OCI-LY1 (cell line): ENCODE measurements around the gene HOOK2.
"Not testable (repeated sequence)": the region's sequence is repeated elsewhere in the genome, so short reads cannot be mapped to it uniquely, and the experiment has no call there.

Source experiments
- H2AFZ ChIP-seq: fragments of 200-600 bp; sonication (generic), shearing (Covaris generic); 2 replicates; pipeline ENCODE4 v1.6.0; 2014; ENCODE audit warnings: antibody characterized with exemption, mild to moderate bottlenecking, low read length
- H3F3A ChIP-seq: fragments of 200-600 bp; sonication (generic), shearing (Covaris generic); 2 replicates; pipeline ENCODE4 v1.6.0; 2014; ENCODE audit warnings: mild to moderate bottlenecking, antibody characterized with exemption, low read length, moderate library complexity; ENCODE audit not compliant: insufficient read depth
- H3K27ac ChIP-seq: fragments of 200-600 bp; sonication (generic); 2 replicates; pipeline ENCODE4 v1.5.1; 2014; ENCODE audit warnings: low read length, mixed run types, mild to moderate bottlenecking, low read depth; ENCODE audit not compliant: poor library complexity, severe bottlenecking
- H3K27me3 ChIP-seq: fragments of 200-600 bp; sonication (generic); 2 replicates; pipeline ENCODE4 v1.6.0; 2014; ENCODE audit warnings: antibody characterized with exemption, mild to moderate bottlenecking, low read length, moderate library complexity; ENCODE audit not compliant: insufficient read depth
- H3K36me3 ChIP-seq: fragments of 200-600 bp; sonication (generic); 2 replicates; pipeline ENCODE4 v1.6.1; 2014; ENCODE audit warnings: mild to moderate bottlenecking, antibody characterized with exemption, low read length, moderate library complexity, mixed read lengths; ENCODE audit not compliant: insufficient read depth
- H3K4me1 ChIP-seq: fragments of 200-600 bp; sonication (generic); 2 replicates; pipeline ENCODE4 v1.5.1; 2014; ENCODE audit warnings: mild to moderate bottlenecking, low read length, moderate library complexity; ENCODE audit not compliant: insufficient read depth, severe bottlenecking
- H3K4me2 ChIP-seq: fragments of 200-600 bp; sonication (generic), shearing (Covaris generic); 2 replicates; pipeline ENCODE4 v1.6.1; 2014; ENCODE audit warnings: low read length
- H3K4me3 ChIP-seq: fragments of 200-600 bp; sonication (generic); 2 replicates; pipeline ENCODE4 v1.5.1; 2014; ENCODE audit warnings: low read length, low read depth, mild to moderate bottlenecking, mixed read lengths; ENCODE audit not compliant: poor library complexity, severe bottlenecking
- H3K79me2 ChIP-seq: fragments of 200-600 bp; shearing (Covaris generic); 2 replicates; pipeline ENCODE4 v1.6.1; 2016; ENCODE audit warnings: mixed run types, low read length, mixed read lengths; ENCODE audit not compliant: insufficient read depth
- H3K9ac ChIP-seq: fragments of 200-600 bp; sonication (generic), shearing (Covaris generic); 2 replicates; pipeline ENCODE4 v1.6.1; 2014; ENCODE audit warnings: mild to moderate bottlenecking, low read length, mixed read lengths
- H3K9me2 ChIP-seq: fragments of 200-600 bp; sonication (generic), shearing (Covaris generic); 2 replicates; pipeline ENCODE4 v1.6.1; 2014; ENCODE audit warnings: low read depth, mild to moderate bottlenecking, low read length, mixed read lengths
- H3K9me3 ChIP-seq: fragments of 200-600 bp; shearing (Covaris generic); 2 replicates; pipeline ENCODE4 v1.6.1; 2014; ENCODE audit warnings: low read length, mixed read lengths
- H4K20me1 ChIP-seq: fragments of 200-600 bp; sonication (generic), shearing (Covaris generic); 2 replicates; pipeline ENCODE4 v1.6.0; 2016; ENCODE audit warnings: mild to moderate bottlenecking, low read length; ENCODE audit not compliant: insufficient read depth
- EZH2 ChIP-seq: fragments of 200-600 bp; sonication (generic), shearing (Covaris generic); IDR thresholded peaks from 2 replicates; pipeline ENCODE4 v1.8.0; 2017; ENCODE audit warnings: borderline replicate concordance, mixed run types, mild to moderate bottlenecking, antibody characterized with exemption, low read length, moderate library complexity, mixed read lengths
- TF ChIP-seq, protein P1 (sequence below): fragments of 200-600 bp; sonication (generic), shearing (Covaris generic); IDR thresholded peaks from 2 replicates; pipeline ENCODE4 v1.5.1; 2017; ENCODE audit warnings: mild to moderate bottlenecking, antibody characterized with exemption, low read length, moderate library complexity, mixed read lengths

The HOOK2 gene

DNA sequence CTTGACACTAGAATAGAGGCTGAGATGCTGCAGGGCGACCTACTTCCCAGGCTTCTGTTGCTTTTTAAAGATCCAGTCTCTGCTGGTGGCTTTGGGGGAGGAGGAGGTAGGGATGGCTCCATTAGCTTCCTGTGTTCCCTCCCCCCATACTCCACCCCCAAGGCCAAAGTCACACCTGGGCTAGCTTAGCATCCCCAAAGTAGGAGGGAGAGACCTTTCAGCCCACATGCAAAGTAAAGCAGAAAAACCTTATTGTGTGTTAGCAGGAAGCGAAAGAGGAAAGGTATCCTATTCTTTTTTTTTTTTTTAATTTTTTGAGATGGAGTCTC lies 48.4 kb downstream of the HOOK2 start:
- Histone ChIP-seq H2AFZ (no peak overlapping the region), H3F3A (peaks cover 7% of the 10 kb centered on the region), H3K4me3 (no peak overlapping the region), H3K79me2 (peaks cover 21% of the 10 kb centered on the region), H3K4me1 (peaks cover 22% of the 10 kb centered on the region), H3K27ac (peak overlapping the region; percentile 83), H3K27me3 (no peaks in the 10 kb centered on the region), H3K4me2 (no peak overlapping the region; the same call in 1 of the 2 replicates), H3K9me2 (no peaks in the 10 kb centered on the region), H3K9ac (peak overlapping the region; percentile 8; the same call in 1 of the 2 replicates), H4K20me1 (no peaks in the 10 kb centered on the region), H3K36me3 (peaks cover 46% of the 10 kb centered on the region), H3K9me3 (no peaks in the 10 kb centered on the region)
- no peak for TF ChIP-seq EZH2
- TF ChIP-seq, protein P1, sequence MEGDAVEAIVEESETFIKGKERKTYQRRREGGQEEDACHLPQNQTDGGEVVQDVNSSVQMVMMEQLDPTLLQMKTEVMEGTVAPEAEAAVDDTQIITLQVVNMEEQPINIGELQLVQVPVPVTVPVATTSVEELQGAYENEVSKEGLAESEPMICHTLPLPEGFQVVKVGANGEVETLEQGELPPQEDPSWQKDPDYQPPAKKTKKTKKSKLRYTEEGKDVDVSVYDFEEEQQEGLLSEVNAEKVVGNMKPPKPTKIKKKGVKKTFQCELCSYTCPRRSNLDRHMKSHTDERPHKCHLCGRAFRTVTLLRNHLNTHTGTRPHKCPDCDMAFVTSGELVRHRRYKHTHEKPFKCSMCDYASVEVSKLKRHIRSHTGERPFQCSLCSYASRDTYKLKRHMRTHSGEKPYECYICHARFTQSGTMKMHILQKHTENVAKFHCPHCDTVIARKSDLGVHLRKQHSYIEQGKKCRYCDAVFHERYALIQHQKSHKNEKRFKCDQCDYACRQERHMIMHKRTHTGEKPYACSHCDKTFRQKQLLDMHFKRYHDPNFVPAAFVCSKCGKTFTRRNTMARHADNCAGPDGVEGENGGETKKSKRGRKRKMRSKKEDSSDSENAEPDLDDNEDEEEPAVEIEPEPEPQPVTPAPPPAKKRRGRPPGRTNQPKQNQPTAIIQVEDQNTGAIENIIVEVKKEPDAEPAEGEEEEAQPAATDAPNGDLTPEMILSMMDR, result no peak

DNA sequence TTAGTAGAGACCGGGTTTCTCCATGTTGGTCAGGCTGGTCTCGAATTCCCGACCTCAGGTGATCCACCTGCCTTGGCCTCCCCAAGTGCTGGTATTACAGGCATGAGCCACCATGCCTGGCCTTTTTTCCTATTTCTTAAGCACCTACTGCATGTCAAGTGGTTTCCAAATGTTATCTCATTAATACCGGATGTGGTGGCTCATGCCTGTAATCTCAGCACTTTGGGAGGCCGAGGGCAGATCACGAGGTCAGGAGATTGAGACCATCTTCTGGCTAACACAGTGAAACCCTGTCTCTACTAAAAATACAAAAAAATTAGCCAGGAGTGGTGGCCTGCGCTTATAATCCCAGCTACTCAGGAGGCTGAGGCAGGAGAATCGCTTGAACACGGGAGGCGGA lies 49.7 kb downstream of the HOOK2 start:
- Histone ChIP-seq H3K4me1 (peaks cover 28% of the 10 kb centered on the region), H3K36me3 (peaks cover 35% of the 10 kb centered on the region)
- not testable (repeated sequence) for H3F3A ChIP-seq

DNA sequence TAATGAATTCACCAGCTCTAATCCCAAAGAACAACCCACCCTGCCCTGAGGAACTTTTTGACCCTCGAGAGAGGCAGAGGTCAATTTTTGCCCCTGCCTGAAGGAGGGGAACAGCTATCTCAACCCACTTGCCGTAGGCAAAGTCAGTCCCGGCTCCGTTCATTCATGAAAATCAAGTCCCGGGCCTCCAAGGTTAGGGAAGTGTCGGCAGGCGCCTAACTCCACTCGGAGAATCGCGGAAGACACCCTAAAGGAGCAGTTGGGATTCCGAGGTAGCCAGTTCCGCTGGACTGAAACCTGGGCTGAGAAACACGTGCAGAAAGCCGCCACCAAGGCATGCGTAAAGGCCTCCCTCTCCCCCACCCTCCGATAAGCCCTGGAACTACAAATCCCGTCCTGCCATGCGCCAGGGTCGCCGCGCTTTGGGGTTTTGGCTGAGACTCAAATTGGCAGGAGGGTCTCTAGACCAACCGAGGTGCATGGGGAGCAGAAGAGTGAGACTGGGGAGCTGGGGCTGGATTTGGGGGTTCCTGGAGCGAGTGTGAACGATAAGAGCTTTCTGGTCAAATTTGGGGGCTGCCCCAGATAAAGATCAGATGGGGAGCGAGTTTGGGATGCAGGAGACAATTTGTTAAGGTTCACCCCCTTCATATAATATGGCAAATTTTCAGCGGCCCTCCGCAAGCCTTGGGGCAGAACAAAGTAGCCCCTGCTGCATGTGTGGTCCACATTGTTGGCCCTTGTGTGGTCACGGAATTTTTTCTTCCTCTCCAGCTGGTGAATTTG lies 51.5 kb downstream of the HOOK2 start, which contains the start of gene TNPO2:
Gene TNPO2, minus strand, starts transcription at position 292 of the 786 bp plus-strand sequence. CDS start 2,955 bp downstream, outside the sequence.
- H3K4me3 ChIP-seq, result peak within 1 kb of the TSS; percentile 73
- peaks cover 33% of the 10 kb centered on the region for H3K4me1 ChIP-seq
- H3K36me3 ChIP-seq, result peaks cover 32% of the 10 kb centered on the region
- peak within 1 kb of the TSS; percentile 90 for H3K4me2 ChIP-seq
- H3K9me2 ChIP-seq, result no peaks in the 10 kb centered on the region
- TF ChIP-seq, protein P1, result no peak
- no peak for TF ChIP-seq EZH2
- peak within 1 kb of the TSS; percentile 90 for H3K9ac ChIP-seq
- peak within 1 kb of the TSS; percentile 78 for H3K27ac ChIP-seq
- no peaks in the 10 kb centered on the region for H3K9me3 ChIP-seq
- peaks cover 46% of the 10 kb centered on the region for H3K79me2 ChIP-seq
- H2AFZ ChIP-seq, result no peak within 1 kb of the TSS; the same call in 1 of the 2 replicates
- H3F3A ChIP-seq, result peaks cover 7% of the 10 kb centered on the region
- H4K20me1 ChIP-seq, result no peaks in the 10 kb centered on the region
- H3K27me3 ChIP-seq, result no peaks in the 10 kb centered on the region

More for the DNA sequence above, 49.7 kb downstream of the HOOK2 start:
- peaks cover 29% of the 10 kb centered on the region for H3K79me2 ChIP-seq
- H3K9me3 ChIP-seq, H2AFZ ChIP-seq, H3K9me2 ChIP-seq, H3K27me3 ChIP-seq, H3K4me3 ChIP-seq, H3K4me2 ChIP-seq, H4K20me1 ChIP-seq, H3K9ac ChIP-seq: not testable (repeated sequence)
- peak overlapping the region; percentile 83 for H3K27ac ChIP-seq

GRCh38 chr19:12723381-12723640 lies 52.0 kb downstream of the HOOK2 start:
- peak overlapping the region; percentile 90 for H3K9ac ChIP-seq
- TF ChIP-seq, protein P1, result no peak
- TF ChIP-seq EZH2, result no peak
- H3K4me3 ChIP-seq, result peak overlapping the region; percentile 73
- no peak overlapping the region for H2AFZ ChIP-seq
- peaks cover 7% of the 10 kb centered on the region for H3F3A ChIP-seq
- H3K27ac ChIP-seq, result peak overlapping the region; percentile 78
- no peaks in the 10 kb centered on the region for H3K9me2 ChIP-seq
- peaks cover 32% of the 10 kb centered on the region for H3K36me3 ChIP-seq
- no peaks in the 10 kb centered on the region for H3K27me3 ChIP-seq
- H4K20me1 ChIP-seq, result no peaks in the 10 kb centered on the region
- H3K79me2 ChIP-seq, result peaks cover 51% of the 10 kb centered on the region
- H3K9me3 ChIP-seq, result no peaks in the 10 kb centered on the region
- peak overlapping the region; percentile 90 for H3K4me2 ChIP-seq
- peaks cover 33% of the 10 kb centered on the region for H3K4me1 ChIP-seq
